ENCODE data around the gene ANO3.
A peak's percentile ranks its signal among the peaks of the same experiment; 100 is the strongest.

ANO3 gene

GRCh38 chr11:26579683-26580082 lies 247.8 kb downstream of the ANO3 start:
- Histone ChIP-seq H3K4ac (ENCODE audit: low read depth, low read length) (no peak overlapping the region), H4K12ac (ENCODE audit: low read depth, low read length) (no peak overlapping the region), H2BK120ac (ENCODE audit: insufficient read depth, low read length, poor library complexity) (no peak overlapping the region), H2AFZ (ENCODE audit: insufficient read depth, low read length, poor library complexity) (no peak overlapping the region), H3K23ac (ENCODE audit: low read length) (no peak overlapping the region), H4K8ac (ENCODE audit: low read depth, low read length) (no peak overlapping the region), H3K9me3 (ENCODE audit: insufficient read depth, low read depth, low read length) (no peaks in the 10 kb centered on the region), H3K4me2 (ENCODE audit: low read length) (no peak overlapping the region), H3K79me2 (ENCODE audit: control insufficient read depth, insufficient read depth, low read length, poor library complexity) (no peaks in the 10 kb centered on the region), H3K9ac (ENCODE audit: low read length) (no peak overlapping the region), H3K79me1 (ENCODE audit: low read length) (no peaks in the 10 kb centered on the region), H3K4me1 (ENCODE audit: control insufficient read depth in 1 of 2, insufficient read depth in 2 of 2, low read length in 2 of 2) (no peaks in the 10 kb centered on the region), H2BK12ac (ENCODE audit: low read length) (no peak overlapping the region), H3K27ac (ENCODE audit: low read depth, low read length) (no peak overlapping the region), H3K18ac (ENCODE audit: low read length) (no peak overlapping the region), H2BK5ac (ENCODE audit: low read depth, low read length, poor library complexity) (no peak overlapping the region), H3K4me3 (ENCODE audit: low read depth, low read length) (no peak overlapping the region), H3K14ac (ENCODE audit: low read length) (no peak overlapping the region), H4K91ac (ENCODE audit: low read depth, low read length) (no peak overlapping the region), H3K27me3 (ENCODE audit: insufficient read depth, low read length) (no peaks in the 10 kb centered on the region), H3K36me3 (ENCODE audit: control insufficient read depth in 1 of 2, insufficient read depth in 2 of 2, low read length in 2 of 2) (no peaks in the 10 kb centered on the region), H2AK5ac (ENCODE audit: low read length) (no peak overlapping the region)
- no CpG with 5 or more reads among the region's 2 CpGs for WGBS (ENCODE audit: extremely low coverage, insufficient coverage, insufficient read length)
- no peak for DNase-seq

GRCh38 chr11:26580929-26581328 lies 249.0 kb downstream of the ANO3 start:
- H2AK5ac ChIP-seq (ENCODE audit: low read length): no peak overlapping the region

GRCh38 chr11:26583550-26583949 lies 251.6 kb downstream of the ANO3 start:
- Histone ChIP-seq H4K12ac (ENCODE audit: low read depth, low read length) (no peak overlapping the region), H3K36me3 (ENCODE audit: control insufficient read depth in 1 of 2, insufficient read depth in 2 of 2, low read length in 2 of 2) (no peaks in the 10 kb centered on the region), H3K27me3 (ENCODE audit: insufficient read depth, low read length) (no peaks in the 10 kb centered on the region), H3K9me3 (ENCODE audit: insufficient read depth, low read depth, low read length) (no peaks in the 10 kb centered on the region), H2AK5ac (ENCODE audit: low read length) (no peak overlapping the region), H3K4ac (ENCODE audit: low read depth, low read length) (no peak overlapping the region), H3K79me1 (ENCODE audit: low read length) (no peaks in the 10 kb centered on the region), H2BK12ac (ENCODE audit: low read length) (no peak overlapping the region), H2BK120ac (ENCODE audit: insufficient read depth, low read length, poor library complexity) (no peak overlapping the region), H3K27ac (ENCODE audit: low read depth, low read length) (no peak overlapping the region), H3K23ac (ENCODE audit: low read length) (no peak overlapping the region), H4K91ac (ENCODE audit: low read depth, low read length) (no peak overlapping the region), H2BK5ac (ENCODE audit: low read depth, low read length, poor library complexity) (no peak overlapping the region), H3K18ac (ENCODE audit: low read length) (no peak overlapping the region), H3K9ac (ENCODE audit: low read length) (no peak overlapping the region), H2AFZ (ENCODE audit: insufficient read depth, low read length, poor library complexity) (no peak overlapping the region), H3K79me2 (ENCODE audit: control insufficient read depth, insufficient read depth, low read length, poor library complexity) (no peaks in the 10 kb centered on the region), H4K8ac (ENCODE audit: low read depth, low read length) (no peak overlapping the region), H3K14ac (ENCODE audit: low read length) (no peak overlapping the region), H3K4me3 (ENCODE audit: low read depth, low read length) (no peak overlapping the region), H3K4me2 (ENCODE audit: low read length) (no peak overlapping the region), H3K4me1 (ENCODE audit: control insufficient read depth in 1 of 2, insufficient read depth in 2 of 2, low read length in 2 of 2) (no peaks in the 10 kb centered on the region)
- WGBS (ENCODE audit: extremely low coverage, insufficient coverage, insufficient read length): no CpG with 5 or more reads among the region's 3 CpGs
- DNase-seq: peak; percentile 92 to 100

More at GRCh38 chr11:26580929-26581328, 249.0 kb downstream of the ANO3 start:
- Histone ChIP-seq H3K14ac (ENCODE audit: low read length) (no peak overlapping the region), H3K4ac (ENCODE audit: low read depth, low read length) (no peak overlapping the region), H3K23ac (ENCODE audit: low read length) (no peak overlapping the region), H3K36me3 (ENCODE audit: control insufficient read depth in 1 of 2, insufficient read depth in 2 of 2, low read length in 2 of 2) (no peaks in the 10 kb centered on the region), H3K27me3 (ENCODE audit: insufficient read depth, low read length) (no peaks in the 10 kb centered on the region), H3K9ac (ENCODE audit: low read length) (no peak overlapping the region), H3K4me3 (ENCODE audit: low read depth, low read length) (no peak overlapping the region), H3K27ac (ENCODE audit: low read depth, low read length) (no peak overlapping the region), H3K4me1 (ENCODE audit: control insufficient read depth in 1 of 2, insufficient read depth in 2 of 2, low read length in 2 of 2) (no peaks in the 10 kb centered on the region), H4K8ac (ENCODE audit: low read depth, low read length) (no peak overlapping the region), H3K9me3 (ENCODE audit: insufficient read depth, low read depth, low read length) (no peaks in the 10 kb centered on the region), H4K12ac (ENCODE audit: low read depth, low read length) (no peak overlapping the region), H2BK5ac (ENCODE audit: low read depth, low read length, poor library complexity) (no peak overlapping the region), H4K91ac (ENCODE audit: low read depth, low read length) (no peak overlapping the region), H3K79me1 (ENCODE audit: low read length) (no peaks in the 10 kb centered on the region), H2BK12ac (ENCODE audit: low read length) (no peak overlapping the region), H3K79me2 (ENCODE audit: control insufficient read depth, insufficient read depth, low read length, poor library complexity) (no peaks in the 10 kb centered on the region), H2AFZ (ENCODE audit: insufficient read depth, low read length, poor library complexity) (no peak overlapping the region), H3K4me2 (ENCODE audit: low read length) (no peak overlapping the region), H2BK120ac (ENCODE audit: insufficient read depth, low read length, poor library complexity) (no peak overlapping the region), H3K18ac (ENCODE audit: low read length) (no peak overlapping the region)
- WGBS (ENCODE audit: extremely low coverage, insufficient coverage, insufficient read length): no CpG with 5 or more reads among the region's 3 CpGs
- DNase-seq: no peak

- H2BK5ac ChIP-seq (ENCODE audit: low read depth, low read length, poor library complexity): no peak overlapping the region
- H3K9ac ChIP-seq (ENCODE audit: low read length): no peak overlapping the region
- no peak overlapping the region for H3K23ac ChIP-seq (ENCODE audit: low read length)
- H3K18ac ChIP-seq (ENCODE audit: low read length): no peak overlapping the region
- no peak overlapping the region for H2BK120ac ChIP-seq (ENCODE audit: insufficient read depth, low read length, poor library complexity)
- H3K14ac ChIP-seq (ENCODE audit: low read length): no peak overlapping the region
- no peak overlapping the region for H4K91ac ChIP-seq (ENCODE audit: low read depth, low read length)
- peak; percentile 74 to 94 for DNase-seq
- no peak overlapping the region for H4K12ac ChIP-seq (ENCODE audit: low read depth, low read length)
- H2BK12ac ChIP-seq (ENCODE audit: low read length): no peak overlapping the region
- H4K8ac ChIP-seq (ENCODE audit: low read depth, low read length): no peak overlapping the region
- no peak overlapping the region for H3K4me2 ChIP-seq (ENCODE audit: low read length)
- no peaks in the 10 kb centered on the region for H3K79me1 ChIP-seq (ENCODE audit: low read length)
- no peak overlapping the region for H2AFZ ChIP-seq (ENCODE audit: insufficient read depth, low read length, poor library complexity)
- H3K9me3 ChIP-seq (ENCODE audit: insufficient read depth, low read depth, low read length): no peaks in the 10 kb centered on the region
- peak overlapping the region; percentile 25 for H3K27ac ChIP-seq (ENCODE audit: low read depth, low read length)
- H3K4me3 ChIP-seq (ENCODE audit: low read depth, low read length): no peak overlapping the region
- H3K36me3 ChIP-seq (ENCODE audit: control insufficient read depth in 1 of 2, insufficient read depth in 2 of 2, low read length in 2 of 2): no peaks in the 10 kb centered on the region
- H3K27me3 ChIP-seq (ENCODE audit: insufficient read depth, low read length): no peaks in the 10 kb centered on the region
- H2AK5ac ChIP-seq (ENCODE audit: low read length): no peak overlapping the region
- H3K4me1 ChIP-seq (ENCODE audit: control insufficient read depth in 1 of 2, insufficient read depth in 2 of 2, low read length in 2 of 2): no peaks in the 10 kb centered on the region
- no peak overlapping the region for H3K4ac ChIP-seq (ENCODE audit: low read depth, low read length)
- no peaks in the 10 kb centered on the region for H3K79me2 ChIP-seq (ENCODE audit: control insufficient read depth, insufficient read depth, low read length, poor library complexity)
Measured at GRCh38 chr11:26584818-26585217, 252.9 kb downstream of the ANO3 start.

All from trophoblast cell (in vitro differentiated cells and primary cell).